Endothelial cell (in vitro differentiated cells): ENCODE measurements around the gene CDH23. TPM values are rescaled to one million over a fixed set of nuclear protein-coding genes. Genes with fewer than 3 reads are reported as not detected.
A peak's percentile ranks its signal among the peaks of the same experiment; 100 is the strongest.

ENCODE experiments used
- DNase-seq: peaks from one replicate; pipeline ENCODE4 v3.0.0; 2021; ENCODE audit warnings: low spot score
- H3K27ac Mint-ChIP-seq: one replicate; pipeline ENCODE4 v1.8.0; 2021; ENCODE audit warnings: mixed read lengths, inconsistent platforms; ENCODE audit not compliant: unreplicated experiment
- H3K27me3 Mint-ChIP-seq: one replicate; pipeline ENCODE4 v1.8.0; 2021; ENCODE audit warnings: mild to moderate bottlenecking, moderate library complexity, mixed read lengths, inconsistent platforms; ENCODE audit not compliant: unreplicated experiment
- H3K36me3 Mint-ChIP-seq: one replicate; pipeline ENCODE4 v1.8.0; 2021; ENCODE audit warnings: mild to moderate bottlenecking, low read depth, mixed read lengths, inconsistent platforms; ENCODE audit not compliant: unreplicated experiment
- H3K4me1 Mint-ChIP-seq: one replicate; pipeline ENCODE4 v1.8.0; 2021; ENCODE audit warnings: mild to moderate bottlenecking, mixed read lengths, inconsistent platforms; ENCODE audit not compliant: unreplicated experiment
- H3K4me3 Mint-ChIP-seq: one replicate; pipeline ENCODE4 v1.8.0; 2021; ENCODE audit warnings: mild to moderate bottlenecking, mixed read lengths, inconsistent platforms; ENCODE audit not compliant: unreplicated experiment
- H3K9me3 Mint-ChIP-seq: one replicate; pipeline ENCODE4 v1.8.0; 2021; ENCODE audit warnings: mixed read lengths, inconsistent platforms; ENCODE audit not compliant: unreplicated experiment
- total RNA-seq: library from RNA; stranded (reverse); fragmentation: NEBNext Ultra II Directional; extraction: Animal tissue kit (Norgen Biotek cat#: 25700); gene quantifications from one replicate; pipeline ENCODE4 v1.2.1, GENCODE V29; 2021; ENCODE audit not compliant: unreplicated experiment
- TF ChIP-seq, protein P1 (sequence below): fragments of 200-600 bp; sonication (generic); IDR thresholded peaks from one replicate; pipeline ENCODE4 v1.5.0; 2021; ENCODE audit warnings: antibody characterized with exemption; ENCODE audit not compliant: unreplicated experiment

CDH23 gene
- total RNA-seq, 1 donor from 2014 or later: 0.54 TPM

DNA sequence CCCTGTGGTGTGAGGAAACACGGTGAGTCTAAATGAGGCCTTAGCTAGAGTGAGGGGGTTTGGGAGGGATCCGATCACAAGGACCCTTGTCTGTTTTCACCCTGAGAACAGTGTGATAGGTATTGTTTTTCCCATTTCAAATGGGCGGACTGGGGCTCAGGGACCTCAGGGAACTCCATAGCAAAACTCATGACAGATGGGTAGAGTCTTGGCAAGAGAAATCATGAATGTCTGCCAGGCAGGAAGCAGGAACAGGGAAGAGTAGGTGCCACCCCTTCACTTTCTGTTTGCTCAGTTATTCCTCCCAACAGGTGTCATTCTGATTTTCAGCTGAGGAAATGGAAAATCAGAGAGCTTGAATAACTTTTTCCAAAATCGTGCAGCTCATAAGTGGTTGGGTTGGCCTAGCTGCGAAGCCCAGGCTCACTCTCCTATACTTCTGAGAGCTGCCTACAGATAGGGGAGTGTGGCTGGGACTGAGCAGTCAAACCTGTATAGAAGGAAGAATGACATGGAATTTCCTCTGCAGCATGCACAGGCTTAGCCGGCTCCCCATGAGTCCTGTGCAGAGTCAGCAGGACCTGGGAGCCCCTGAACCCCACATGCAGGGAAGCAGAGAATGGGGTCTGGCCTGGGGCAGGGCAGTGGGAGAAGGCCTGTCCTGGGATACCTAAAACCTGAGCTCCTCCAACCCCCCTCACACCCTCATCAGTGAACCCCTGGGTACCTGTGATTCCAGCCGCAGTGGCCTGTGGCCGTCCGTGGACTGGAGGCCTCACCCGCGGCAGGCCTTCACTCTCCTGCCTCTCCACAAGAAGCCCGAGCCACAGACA is 340.5 kb downstream of the CDH23 start:
- Mint-ChIP-seq H3K9me3 (no peaks in the 10 kb centered on the region), H3K27ac (no peak overlapping the region), H3K4me1 (peaks cover 16% of the 10 kb centered on the region), H3K27me3 (peaks cover 3% of the 10 kb centered on the region), H3K4me3 (no peak overlapping the region), H3K36me3 (no peaks in the 10 kb centered on the region)
- DNase-seq: no peak
- TF ChIP-seq, protein P1, sequence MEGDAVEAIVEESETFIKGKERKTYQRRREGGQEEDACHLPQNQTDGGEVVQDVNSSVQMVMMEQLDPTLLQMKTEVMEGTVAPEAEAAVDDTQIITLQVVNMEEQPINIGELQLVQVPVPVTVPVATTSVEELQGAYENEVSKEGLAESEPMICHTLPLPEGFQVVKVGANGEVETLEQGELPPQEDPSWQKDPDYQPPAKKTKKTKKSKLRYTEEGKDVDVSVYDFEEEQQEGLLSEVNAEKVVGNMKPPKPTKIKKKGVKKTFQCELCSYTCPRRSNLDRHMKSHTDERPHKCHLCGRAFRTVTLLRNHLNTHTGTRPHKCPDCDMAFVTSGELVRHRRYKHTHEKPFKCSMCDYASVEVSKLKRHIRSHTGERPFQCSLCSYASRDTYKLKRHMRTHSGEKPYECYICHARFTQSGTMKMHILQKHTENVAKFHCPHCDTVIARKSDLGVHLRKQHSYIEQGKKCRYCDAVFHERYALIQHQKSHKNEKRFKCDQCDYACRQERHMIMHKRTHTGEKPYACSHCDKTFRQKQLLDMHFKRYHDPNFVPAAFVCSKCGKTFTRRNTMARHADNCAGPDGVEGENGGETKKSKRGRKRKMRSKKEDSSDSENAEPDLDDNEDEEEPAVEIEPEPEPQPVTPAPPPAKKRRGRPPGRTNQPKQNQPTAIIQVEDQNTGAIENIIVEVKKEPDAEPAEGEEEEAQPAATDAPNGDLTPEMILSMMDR: no peak

DNA sequence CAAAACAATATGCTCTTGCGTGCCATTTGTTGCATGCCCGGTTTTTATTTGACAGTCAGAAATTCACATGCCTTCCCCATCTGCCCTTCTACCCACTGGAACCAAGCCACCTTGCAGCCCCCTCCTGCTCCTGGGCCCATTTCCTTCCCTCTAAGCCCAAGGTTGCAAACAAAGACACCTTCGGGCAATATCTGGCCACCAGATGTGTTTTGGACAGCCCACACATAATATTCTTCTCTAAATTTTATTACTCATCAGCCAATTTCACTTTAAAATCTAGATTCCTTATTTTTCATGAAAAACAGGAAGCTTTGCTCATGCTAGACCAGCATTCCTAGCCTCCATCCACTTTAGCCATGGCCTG is 341.1 kb downstream of the CDH23 start:
- TF ChIP-seq, protein P1: no peak
- peaks cover 16% of the 10 kb centered on the region for H3K4me1 Mint-ChIP-seq
- H3K27ac Mint-ChIP-seq: no peak overlapping the region
- H3K36me3 Mint-ChIP-seq: no peaks in the 10 kb centered on the region
- H3K27me3 Mint-ChIP-seq: peaks cover 3% of the 10 kb centered on the region
- no peak for DNase-seq
- H3K9me3 Mint-ChIP-seq: no peaks in the 10 kb centered on the region
- H3K4me3 Mint-ChIP-seq: peak overlapping the region; percentile 9

DNA sequence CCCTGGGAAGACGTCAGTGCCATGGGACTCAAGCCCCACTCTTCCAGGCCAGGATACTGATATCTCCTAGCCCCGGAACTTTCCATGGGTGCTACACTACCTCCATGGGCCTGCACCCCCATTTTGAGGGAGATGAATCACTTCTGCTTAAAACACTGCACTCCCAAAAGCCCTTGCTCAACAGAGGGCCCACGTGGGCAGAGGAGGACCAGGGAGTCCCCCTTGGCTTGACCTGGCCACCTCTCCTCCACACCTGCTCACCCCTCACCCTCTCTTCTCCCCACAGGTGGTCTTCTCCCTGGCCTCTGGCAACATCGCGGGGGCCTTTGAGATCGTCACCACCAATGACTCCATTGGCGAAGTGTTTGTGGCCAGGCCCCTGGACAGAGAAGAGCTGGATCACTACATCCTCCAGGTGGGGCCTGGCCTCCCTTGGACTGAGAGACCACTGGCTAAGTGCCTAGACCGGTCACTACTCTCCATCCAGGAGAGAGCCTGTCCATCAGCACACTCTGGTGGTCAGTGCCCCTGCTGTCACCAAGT is 342.7 kb downstream of the CDH23 start:
- peaks cover 12% of the 10 kb centered on the region for H3K4me1 Mint-ChIP-seq
- TF ChIP-seq, protein P1: no peak
- no peaks in the 10 kb centered on the region for H3K27me3 Mint-ChIP-seq
- H3K36me3 Mint-ChIP-seq: no peaks in the 10 kb centered on the region
- DNase-seq: no peak
- H3K9me3 Mint-ChIP-seq: no peaks in the 10 kb centered on the region
- no peak overlapping the region for H3K4me3 Mint-ChIP-seq
- H3K27ac Mint-ChIP-seq: no peak overlapping the region

DNA sequence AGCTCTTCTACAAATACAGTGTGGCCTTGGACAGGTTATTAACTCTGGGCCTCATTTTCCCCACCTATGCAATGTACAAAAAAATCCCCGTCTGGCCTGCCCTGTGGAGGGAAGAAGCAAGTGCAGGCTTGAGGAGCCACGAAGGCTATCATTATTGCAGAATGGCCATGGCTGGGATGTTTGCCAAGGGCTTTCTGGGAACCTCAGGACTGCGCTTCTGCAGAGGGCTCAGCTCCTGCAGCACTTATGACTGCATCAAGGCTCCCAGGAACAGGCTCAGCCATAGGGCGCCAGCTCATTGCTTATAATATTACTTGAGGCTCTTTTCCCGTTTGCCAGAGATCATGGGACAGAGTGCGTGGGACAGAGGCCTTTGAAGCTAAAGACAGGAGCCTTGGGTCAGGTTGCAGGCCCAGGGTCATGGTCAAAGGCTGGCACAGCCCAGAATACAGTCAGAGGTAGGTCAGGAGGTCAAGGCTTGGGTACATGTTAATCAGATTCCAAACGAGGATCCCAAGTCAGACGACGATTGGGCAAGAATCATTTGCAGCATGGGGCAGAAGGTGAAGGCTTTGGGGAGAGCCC is 343.4 kb downstream of the CDH23 start:
- no peaks in the 10 kb centered on the region for H3K36me3 Mint-ChIP-seq
- H3K4me3 Mint-ChIP-seq: no peak overlapping the region
- no peak for DNase-seq
- peaks cover 15% of the 10 kb centered on the region for H3K4me1 Mint-ChIP-seq
- no peak overlapping the region for H3K27ac Mint-ChIP-seq
- TF ChIP-seq, protein P1: no peak
- no peaks in the 10 kb centered on the region for H3K9me3 Mint-ChIP-seq
- H3K27me3 Mint-ChIP-seq: no peaks in the 10 kb centered on the region

DNA sequence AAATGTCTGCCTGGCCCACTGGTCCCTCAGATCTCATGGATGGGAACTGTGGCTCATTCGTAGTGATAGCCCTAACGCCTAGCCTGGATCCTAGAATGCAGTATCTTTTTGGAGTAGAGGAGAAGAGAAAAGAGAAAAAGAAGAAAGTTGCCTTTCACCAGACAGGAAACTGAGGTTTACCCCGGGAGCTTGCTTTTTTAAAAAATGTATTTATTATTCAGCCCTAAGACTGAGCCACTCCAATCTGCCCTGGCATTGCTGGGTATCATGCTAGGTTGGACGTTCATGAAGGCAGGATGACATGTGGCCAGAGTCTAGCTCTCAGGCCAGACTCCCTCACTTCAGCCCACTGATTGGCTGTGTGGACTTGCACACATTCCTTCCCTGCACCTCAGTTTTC is 344.3 kb downstream of the CDH23 start:
- H3K4me1 Mint-ChIP-seq: peaks cover 15% of the 10 kb centered on the region
- no peak for DNase-seq
- no peak overlapping the region for H3K27ac Mint-ChIP-seq
- no peaks in the 10 kb centered on the region for H3K9me3 Mint-ChIP-seq
- no peaks in the 10 kb centered on the region for H3K27me3 Mint-ChIP-seq
- no peak overlapping the region for H3K4me3 Mint-ChIP-seq
- no peaks in the 10 kb centered on the region for H3K36me3 Mint-ChIP-seq
- TF ChIP-seq, protein P1: no peak
